GM06990 (cell line): ENCODE results near the gene SLC6A19.

Source experiments
- DNase-seq: peaks from one replicate; pipeline ENCODE4 v3.0.0-alpha.2; 2011; ENCODE audit not compliant: insufficient read length; ENCODE audit errors: extremely low read depth
- H3K27me3 ChIP-seq: replicated peaks from 2 replicates; pipeline ENCODE4 v1.6.0; 2011; ENCODE audit warnings: low read length; ENCODE audit not compliant: control insufficient read depth, insufficient read depth
- H3K36me3 ChIP-seq: 2 replicates; pipeline ENCODE4 v1.5.1; 2011; ENCODE audit warnings: low read length; ENCODE audit not compliant: control insufficient read depth, insufficient read depth
- H3K4me3 ChIP-seq: replicated peaks from 2 replicates; pipeline ENCODE4 v1.5.1; 2011; ENCODE audit warnings: low read depth, mild to moderate bottlenecking, control low read depth, low read length
- CTCF ChIP-seq: IDR thresholded peaks from 2 replicates; pipeline ENCODE4 v1.5.1; 2011; ENCODE audit warnings: low read length, control low read depth, mild to moderate bottlenecking, inconsistent platforms; ENCODE audit not compliant: insufficient read depth, poor library complexity, severe bottlenecking

Gene SLC6A19

GRCh38 chr5:1241509-1242080 is 40.2 kb downstream of the SLC6A19 start:
- DNase-seq = no peak
- TF ChIP-seq CTCF = no peak
- H3K27me3 ChIP-seq = no peaks in the 10 kb centered on the region; the same call in 1 of the 2 replicates

GRCh38 chr5:1242733-1243486 is 41.5 kb downstream of the SLC6A19 start:
- H3K27me3 ChIP-seq = no peaks in the 10 kb centered on the region; the same call in 1 of the 2 replicates

More at GRCh38 chr5:1241509-1242080, 40.2 kb downstream of the SLC6A19 start:
- no peak overlapping the region for H3K4me3 ChIP-seq
- no peaks in the 10 kb centered on the region for H3K36me3 ChIP-seq

GRCh38 chr5:1243487-1244130 is 42.2 kb downstream of the SLC6A19 start:
- H3K4me3 ChIP-seq = no peak overlapping the region
- no peak for TF ChIP-seq CTCF
- no peaks in the 10 kb centered on the region; the same call in 1 of the 2 replicates for H3K27me3 ChIP-seq
- H3K36me3 ChIP-seq = no peaks in the 10 kb centered on the region
- no peak for DNase-seq

More at GRCh38 chr5:1242733-1243486, 41.5 kb downstream of the SLC6A19 start:
- TF ChIP-seq CTCF = no peak
- no peak overlapping the region for H3K4me3 ChIP-seq
- no peak for DNase-seq
- no peaks in the 10 kb centered on the region for H3K36me3 ChIP-seq

GRCh38 chr5:1244255-1244654 is 42.9 kb downstream of the SLC6A19 start:
- Histone ChIP-seq H3K36me3 (no peaks in the 10 kb centered on the region), H3K4me3 (no peak overlapping the region), H3K27me3 (no peaks in the 10 kb centered on the region; the same call in 1 of the 2 replicates)
- no peak for TF ChIP-seq CTCF
- no peak for DNase-seq

GRCh38 chr5:1244976-1245375 is 43.6 kb downstream of the SLC6A19 start:
- no peak for TF ChIP-seq CTCF
- Histone ChIP-seq H3K4me3 (no peak overlapping the region), H3K27me3 (no peaks in the 10 kb centered on the region; the same call in 1 of the 2 replicates), H3K36me3 (no peaks in the 10 kb centered on the region)
- DNase-seq = no peak
